H1 (cell line): Measurements from ENCODE around the gene ACCSL. TPM values are rescaled to one million over a fixed set of nuclear protein-coding genes. Genes with fewer than 3 reads are reported as not detected.

Source experiments
- CTCF ChIA-PET: fragments of 300-600 bp; sonication (Branson Sonifier 250); formaldehyde crosslinking; loops from one replicate; lab custom pipeline; 2021; ENCODE audit not compliant: partially characterized antibody; lab: Charles Lee
- POLR2A ChIA-PET: fragments of 300-600 bp; sonication (Branson Sonifier 250); formaldehyde crosslinking; loops from one replicate; lab custom pipeline; 2021; ENCODE audit warnings: inconsistent platforms; ENCODE audit not compliant: partially characterized antibody; lab: Charles Lee
- DNase-seq, 2 experiments: peaks; one replicate each; pipeline versions ENCODE4 v3.0.0 to v3.0.0-alpha.2; 2010 to 2022; ENCODE audit warnings: low spot score in 2 of 2, low read depth in 1 of 2, mixed read lengths in 1 of 2
- FAIRE-seq: peaks from 2 replicates; lab custom pipeline; 2011; peaks lifted over from hg19 to GRCh38; lab: Jason Lieb, UNC
- H2AFZ ChIP-seq: 2 replicates; pipeline ENCODE4 v1.8.1; 2012; ENCODE audit warnings: low read length, inconsistent platforms
- H2AK5ac ChIP-seq: 2 replicates; pipeline ENCODE4 v1.6.1; 2013; ENCODE audit warnings: low read depth, low read length
- H2BK120ac ChIP-seq: replicated peaks from 2 replicates; pipeline ENCODE3; 2013; ENCODE audit warnings: low read depth, low read length, inconsistent platforms
- H2BK12ac ChIP-seq: 2 replicates; pipeline ENCODE4 v1.6.1; 2013; ENCODE audit warnings: low read depth, low read length
- H2BK15ac ChIP-seq: 2 replicates; pipeline ENCODE4 v1.6.1; 2013; ENCODE audit warnings: low read length
- H2BK20ac ChIP-seq: 2 replicates; pipeline ENCODE4 v1.6.1; 2013; ENCODE audit warnings: low read length
- H2BK5ac ChIP-seq: 2 replicates; pipeline ENCODE4 v1.6.1; 2013; ENCODE audit warnings: low read depth, low read length
- H3K14ac ChIP-seq: 2 replicates; pipeline ENCODE4 v1.6.1; 2013; ENCODE audit warnings: inconsistent platforms; ENCODE audit not compliant: insufficient read length
- H3K18ac ChIP-seq: 2 replicates; pipeline ENCODE4 v1.6.1; 2013; ENCODE audit warnings: low read length; ENCODE audit errors: extremely low read depth
- H3K23ac ChIP-seq: 2 replicates; pipeline ENCODE4 v1.6.1; 2013; ENCODE audit warnings: inconsistent platforms; ENCODE audit not compliant: insufficient read length
- H3K23me2 ChIP-seq: 2 replicates; pipeline ENCODE4 v1.6.1; 2013; ENCODE audit warnings: low read depth, low read length
- H3K27ac ChIP-seq: 2 replicates; pipeline ENCODE4 v1.6.1; 2011; ENCODE audit warnings: low read depth, low read length, inconsistent platforms
- H3K27me3 ChIP-seq, 4 experiments: replicated peaks in 1 of 4; 1 replicate in 1 of 4; 2 replicates in 3 of 4; pipeline versions ENCODE4 v1.6.1 to v1.8.1; 2011 to 2013; ENCODE audit warnings: low read length in 3 of 4, mild to moderate bottlenecking in 3 of 4, inconsistent platforms in 2 of 4, mixed read lengths in 2 of 4, moderate library complexity in 1 of 4; ENCODE audit not compliant: control insufficient read depth in 3 of 4, insufficient read depth in 3 of 4; ENCODE audit errors: extremely low read depth in 1 of 4
- H3K36me3 ChIP-seq, 4 experiments: 2 replicates each; pipeline versions ENCODE4 v1.6.1 to v1.8.1; 2011 to 2013; ENCODE audit warnings: mild to moderate bottlenecking in 4 of 4, low read length in 3 of 4, moderate library complexity in 2 of 4, control low read depth in 1 of 4, inconsistent platforms in 1 of 4; ENCODE audit not compliant: insufficient read depth in 4 of 4, control insufficient read depth in 2 of 4
- H3K4ac ChIP-seq: replicated peaks from 2 replicates; pipeline ENCODE3; 2013; ENCODE audit warnings: low read length, low read depth, mixed read lengths, inconsistent platforms; ENCODE audit not compliant: insufficient read length
- H3K4me1 ChIP-seq, 4 experiments: replicated peaks in 1 of 4; 1 replicate in 1 of 4; 2 replicates in 3 of 4; pipeline versions ENCODE4 v1.6.1 to v1.8.1; 2011 to 2013; ENCODE audit warnings: low read length in 3 of 4, inconsistent platforms in 2 of 4, mixed read lengths in 1 of 4; ENCODE audit not compliant: insufficient read depth in 4 of 4, control insufficient read depth in 3 of 4
- H3K4me2 ChIP-seq, 2 experiments: 2 replicates each; pipeline versions ENCODE4 v1.6.1 to v1.8.1; 2011 to 2013; ENCODE audit warnings: low read depth in 2 of 2, low read length in 2 of 2, control low read depth in 1 of 2, inconsistent platforms in 1 of 2, mild to moderate bottlenecking in 1 of 2; ENCODE audit not compliant: insufficient read depth in 1 of 2
- H3K4me3 ChIP-seq, 4 experiments: fragments of 200-600, 300-600 bp in 1 of 4; sonication (generic), shearing (Covaris generic), sonication (Bioruptor Twin) in 1 of 4; 2 replicates each; pipeline versions ENCODE4 v1.5.1 to v1.8.1; 2011 to 2016; ENCODE audit warnings: low read length in 4 of 4, low read depth in 3 of 4, control low read depth in 2 of 4, inconsistent platforms in 2 of 4, mild to moderate bottlenecking in 2 of 4, mixed read lengths in 1 of 4, moderate library complexity in 1 of 4; ENCODE audit not compliant: insufficient read depth in 2 of 4; ENCODE audit errors: extremely low read depth in 1 of 4
- H3K56ac ChIP-seq: replicated peaks from 2 replicates; pipeline ENCODE3; 2013; ENCODE audit warnings: low read depth, mild to moderate bottlenecking, mixed read lengths, low read length, inconsistent platforms; ENCODE audit not compliant: insufficient read length
- H3K79me1 ChIP-seq: 2 replicates; pipeline ENCODE4 v1.6.1; 2013; ENCODE audit warnings: low read depth, low read length, control low read depth
- H3K79me2 ChIP-seq, 2 experiments: 2 replicates each; pipeline versions ENCODE4 v1.6.1 to v1.8.1; 2012 to 2013; ENCODE audit warnings: low read length in 2 of 2, mild to moderate bottlenecking in 2 of 2, inconsistent platforms in 1 of 2; ENCODE audit not compliant: insufficient read depth in 2 of 2, control insufficient read depth in 1 of 2
- H3K9ac ChIP-seq, 4 experiments: replicated peaks in 1 of 4; 1 replicate in 1 of 4; 2 replicates in 3 of 4; pipeline versions ENCODE4 v1.6.1 to v1.8.1; 2011 to 2013; ENCODE audit warnings: low read depth in 3 of 4, low read length in 3 of 4, control low read depth in 2 of 4, mild to moderate bottlenecking in 2 of 4, moderate library complexity in 2 of 4, inconsistent platforms in 1 of 4; ENCODE audit errors: extremely low read depth in 1 of 4
- H3K9me3 ChIP-seq, 2 experiments: 2 replicates each; pipeline versions ENCODE4 v1.6.1 to v1.8.1; 2012 to 2013; ENCODE audit warnings: mild to moderate bottlenecking in 2 of 2, moderate library complexity in 2 of 2, control low read depth in 1 of 2, inconsistent platforms in 1 of 2, low read depth in 1 of 2, low read length in 1 of 2, mixed read lengths in 1 of 2; ENCODE audit not compliant: insufficient read depth in 2 of 2
- H4K20me1 ChIP-seq, 2 experiments: replicated peaks in 1 of 2; 2 replicates each; pipeline versions ENCODE3 to v1.8.1; 2011 to 2013; ENCODE audit warnings: inconsistent platforms in 2 of 2, low read length in 2 of 2, mild to moderate bottlenecking in 1 of 2; ENCODE audit not compliant: insufficient read depth in 2 of 2, control insufficient read depth in 1 of 2
- H4K5ac ChIP-seq: 2 replicates; pipeline ENCODE4 v1.6.1; 2013; ENCODE audit warnings: low read length, low read depth, mixed read lengths, inconsistent platforms; ENCODE audit not compliant: insufficient read length
- H4K8ac ChIP-seq: 2 replicates; pipeline ENCODE4 v1.8.0; 2013; ENCODE audit warnings: mild to moderate bottlenecking, moderate library complexity, low read length, inconsistent platforms; ENCODE audit not compliant: insufficient read depth; ENCODE audit errors: extremely low read depth
- H4K91ac ChIP-seq: replicated peaks from 2 replicates; pipeline ENCODE3; 2013; ENCODE audit warnings: low read length, mixed read lengths, inconsistent platforms; ENCODE audit not compliant: insufficient read length
- BRCA1 ChIP-seq: IDR thresholded peaks from 2 replicates; pipeline ENCODE4 v1.6.1; 2012; ENCODE audit warnings: low read depth, low read length, improper control_type of control experiment
- KDM1A ChIP-seq: fragments of 200-600, 300-600 bp; sonication (generic); IDR thresholded peaks from 2 replicates; pipeline ENCODE4 v1.7.1; 2016; ENCODE audit warnings: mild to moderate bottlenecking, low read length, borderline replicate concordance
- WGBS, 2 experiments: shearing (Covaris generic) in 1 of 2; methylation state at CpG; one replicate each; pipeline versions ENCODE4 v1.1.6 to v1.1.7; 2013 to 2015; ENCODE audit warnings: low lambda C conversion rate in 2 of 2, mixed read lengths in 2 of 2, inconsistent platforms in 1 of 2, low coverage in 1 of 2, missing lambda C conversion rate in 1 of 2; ENCODE audit not compliant: insufficient replicate concordance in 2 of 2, insufficient coverage in 1 of 2, insufficient read length in 1 of 2; ENCODE audit errors: extremely low coverage in 1 of 2, missing lambda C conversion rate in 1 of 2; 5-methylcytosine and 5-hydroxymethylcytosine counted together
- polyA plus RNA-seq, 7 experiments: library from polyadenylated mRNA; depleted of rRNA in 3 of 7; stranded (reverse) in 5 of 7; unstranded in 2 of 7; fragments of >200 nt in 5 of 7; fragments of 200-250 nt in 2 of 7; gene quantifications; 1 replicate in 5 of 7; 2 replicates in 1 of 7; 4 replicates in 1 of 7; pipeline versions ENCODE4 v1.2.1 to v1.2.3, GENCODE V29; 2011 to 2013; ENCODE audit warnings: missing spikeins in 2 of 7, mixed read lengths in 2 of 7
- total RNA-seq: library from RNA; stranded (reverse); fragmentation: NEBNext Ultra II Directional; extraction: Animal tissue kit (Norgen Biotek cat#: 25700); gene quantifications from 2 replicates; pipeline ENCODE4 v1.2.1, GENCODE V29; 2021

The ACCSL gene
- total and polyA plus RNA-seq, 2 of the 8 experiments (the other 6 are each of a cell fraction or from before 2014, with no cell fraction given), result not detected

DNA sequence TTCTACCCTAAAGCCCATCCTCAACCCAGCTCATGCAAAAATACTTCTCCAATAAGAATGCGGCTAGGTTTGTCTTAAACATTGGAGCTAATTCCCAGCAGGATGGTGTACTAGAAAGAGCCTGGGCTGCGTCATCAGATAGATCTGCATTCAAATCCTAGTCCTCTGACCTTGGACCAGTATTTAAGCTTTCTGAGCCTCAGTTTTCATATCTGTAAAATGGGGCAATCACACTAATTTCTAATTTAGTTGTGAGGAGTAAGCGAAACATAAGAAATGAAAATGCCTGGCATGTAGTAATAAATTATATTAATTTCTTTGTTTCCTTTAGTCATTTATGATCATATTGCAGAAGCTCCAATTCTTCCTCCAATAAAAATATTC lies 32.2 kb upstream of the ACCSL start:
- Histone ChIP-seq H2AFZ (no peak overlapping the region), H3K4ac (no peak overlapping the region), H2AK5ac (no peak overlapping the region), H3K79me1 (no peaks in the 10 kb centered on the region), H4K20me1 (no peaks in the 10 kb centered on the region), H3K79me2 (no peaks in the 10 kb centered on the region), H2BK20ac (no peak overlapping the region), H3K27ac (no peak overlapping the region), H3K4me2 (no peak overlapping the region), H3K36me3 (no peaks in the 10 kb centered on the region), H2BK12ac (no peak overlapping the region), H2BK120ac (no peak overlapping the region), H3K23me2 (no peaks in the 10 kb centered on the region), H3K9me3 (no peaks in the 10 kb centered on the region), H3K27me3 (no peaks in the 10 kb centered on the region), H2BK5ac (no peak overlapping the region), H3K18ac (no peak overlapping the region), H2BK15ac (no peak overlapping the region), H4K91ac (no peak overlapping the region), H3K23ac (no peak overlapping the region), H3K14ac (no peak overlapping the region), H3K4me1 (no peaks in the 10 kb centered on the region; a peak in 1 of 7 replicates), H3K4me3 (no peak overlapping the region), H4K8ac (no peak overlapping the region), H3K56ac (no peak overlapping the region), H4K5ac (no peak overlapping the region), H3K9ac (no peak overlapping the region)
- FAIRE-seq (no peak), DNase-seq (no peak)
- ChIA-PET CTCF (interaction anchor here (1.1 to 5.0 kb wide), 5 partner anchors 9 to 126 kb away, joined by 3 to 32 read pairs (median 4); no protein-coding TSS in a partner anchor), POLR2A (interaction anchor here (1.6 kb wide), 1 partner anchor 10 kb away, joined by 3 read pairs; no protein-coding TSS in a partner anchor)
- whole genome bisulfite sequencing, 2 experiments, result 87% methylated on average over 3 of the region's 3 CpGs; no CpG with 5 or more reads in 1 of the 2 experiments
- TF ChIP-seq BRCA1, result no peak
- TF ChIP-seq KDM1A, result peak; percentile 67
